SKM-1 treated with dmso at 0.1 percent for 144 hours (cell line): ENCODE data around the gene ANAPC2.

Experiments
- DNase-seq: peaks from one replicate; lab custom pipeline; 2025; ENCODE audit not compliant: unreplicated experiment; lab: John Stamatoyannopoulos, UW

The ANAPC2 gene

DNA sequence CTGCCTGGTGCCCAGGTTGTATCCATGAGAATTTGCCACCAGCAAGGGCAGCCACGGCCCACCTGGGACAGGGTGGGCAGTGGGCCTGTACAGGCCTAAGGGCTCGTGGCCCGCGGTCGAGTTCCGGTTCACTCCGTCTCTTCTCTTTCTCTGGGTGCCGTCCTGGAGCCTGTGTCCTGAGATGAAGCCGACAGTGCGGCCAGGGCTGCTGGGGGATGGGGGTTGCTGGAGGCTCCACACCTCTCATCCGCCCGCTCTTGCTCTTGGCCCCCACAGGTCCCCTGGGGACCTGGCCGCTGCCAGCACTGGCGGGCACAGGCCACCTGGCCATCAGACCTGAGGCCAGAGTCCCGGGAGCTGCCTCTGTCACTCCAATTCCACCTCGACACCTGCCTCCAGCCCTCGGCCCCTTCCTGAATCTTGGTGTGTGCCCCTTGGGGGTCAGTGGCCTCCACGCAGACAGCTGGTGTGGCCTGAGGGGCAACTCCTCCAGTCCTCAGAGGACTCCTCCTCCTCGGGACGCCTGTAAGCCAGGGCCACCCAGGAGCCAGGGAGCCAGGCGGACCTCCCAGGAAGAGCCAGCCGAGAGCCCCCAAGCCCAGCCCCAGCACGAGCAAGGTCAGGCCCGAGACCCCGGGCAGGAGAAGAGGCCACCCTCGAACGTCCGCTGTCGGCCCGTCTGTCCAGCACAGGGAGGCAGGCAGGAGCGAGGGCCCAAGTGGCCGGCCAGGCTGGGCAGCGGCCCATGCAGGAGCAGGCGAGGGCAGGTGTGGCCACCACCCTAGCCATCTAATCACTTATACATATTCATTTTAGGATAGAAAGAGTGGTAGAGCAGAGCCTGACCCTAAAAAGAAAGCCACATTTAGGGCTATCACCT is 23.8 kb downstream of the ANAPC2 start:
- no peak for DNase-seq

GRCh38 chr9:137163805-137164204 is 24.6 kb downstream of the ANAPC2 start:
- DNase-seq = no peak

GRCh38 chr9:137163365-137163715 is 25.0 kb downstream of the ANAPC2 start:
- DNase-seq = no peak

- no peak for DNase-seq
Observed at GRCh38 chr9:137162505-137163364, 25.6 kb downstream of the ANAPC2 start.

DNA sequence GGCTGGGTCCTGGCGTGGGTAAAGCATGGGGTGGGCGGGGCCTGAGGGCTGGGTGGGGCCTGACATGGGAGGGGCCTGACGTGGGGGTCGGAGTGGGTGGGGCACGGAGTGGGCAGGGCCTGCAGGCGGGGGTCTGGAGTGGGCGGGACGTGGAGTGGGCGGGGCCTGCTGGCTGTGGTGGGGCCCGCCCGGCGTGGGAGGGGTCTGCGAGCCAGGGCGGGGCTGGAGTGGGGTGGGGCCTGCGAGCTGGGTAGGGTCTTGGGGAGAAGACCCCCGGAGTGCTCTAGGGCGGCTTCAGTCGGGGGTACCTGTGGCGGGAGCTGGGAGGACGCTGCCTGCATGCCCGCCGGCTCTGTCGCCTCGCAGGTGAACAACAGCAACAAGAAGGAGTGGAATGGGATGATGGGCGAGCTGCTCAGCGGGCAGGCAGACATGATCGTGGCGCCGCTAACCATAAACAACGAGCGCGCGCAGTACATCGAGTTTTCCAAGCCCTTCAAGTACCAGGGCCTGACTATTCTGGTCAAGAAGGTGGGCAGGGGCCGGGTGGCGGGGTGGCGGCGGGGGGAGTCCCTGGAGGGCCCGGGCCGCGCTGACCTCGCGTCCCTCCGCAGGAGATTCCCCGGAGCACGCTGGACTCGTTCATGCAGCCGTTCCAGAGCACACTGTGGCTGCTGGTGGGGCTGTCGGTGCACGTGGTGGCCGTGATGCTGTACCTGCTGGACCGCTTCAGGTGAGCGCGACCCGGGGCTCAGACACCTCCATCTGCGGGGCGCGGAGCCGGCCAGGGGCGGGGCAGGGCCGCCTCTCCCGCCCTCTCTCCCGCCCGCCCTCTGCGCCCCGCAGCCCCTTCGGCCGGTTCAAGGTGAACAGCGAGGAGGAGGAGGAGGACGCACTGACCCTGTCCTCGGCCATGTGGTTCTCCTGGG is 26.5 kb downstream of the ANAPC2 start:
- no peak for DNase-seq

DNA sequence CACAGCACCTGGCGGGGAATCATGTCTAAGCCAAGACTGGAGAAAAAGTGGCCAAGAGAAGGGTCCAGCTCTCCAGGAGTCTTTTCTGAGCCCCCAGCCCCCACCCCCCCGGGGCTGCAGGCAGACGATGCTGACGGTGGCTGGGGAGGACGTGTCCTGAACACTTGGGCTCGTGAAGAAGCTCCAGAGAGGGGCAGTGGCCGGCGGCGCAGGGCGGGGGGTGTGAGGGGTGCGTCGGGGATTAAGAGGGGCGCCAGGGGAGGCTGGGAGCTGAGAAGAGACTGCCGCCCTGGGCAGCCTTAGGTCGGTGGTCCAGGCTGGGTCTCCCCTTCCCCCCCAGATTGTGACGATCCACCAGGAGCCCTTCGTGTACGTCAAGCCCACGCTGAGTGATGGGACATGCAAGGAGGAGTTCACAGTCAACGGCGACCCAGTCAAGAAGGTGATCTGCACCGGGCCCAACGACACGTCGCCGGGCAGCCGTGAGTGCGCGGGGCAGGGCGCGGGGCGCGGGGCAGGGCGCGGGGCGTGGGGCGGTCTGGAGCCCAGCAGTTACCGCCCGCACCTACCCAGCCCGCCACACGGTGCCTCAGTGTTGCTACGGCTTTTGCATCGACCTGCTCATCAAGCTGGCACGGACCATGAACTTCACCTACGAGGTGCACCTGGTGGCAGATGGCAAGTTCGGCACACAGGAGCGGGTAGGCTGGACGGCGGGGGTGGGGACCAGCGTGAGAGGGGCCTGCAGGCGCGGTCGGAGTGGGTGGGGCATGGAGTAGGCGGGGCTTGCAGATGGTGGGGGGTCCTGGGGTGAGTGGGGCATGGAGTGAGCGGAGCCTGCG is 27.4 kb downstream of the ANAPC2 start:
- no peak for DNase-seq

GRCh38 chr9:137160054-137160425 is 28.3 kb downstream of the ANAPC2 start:
- no peak for DNase-seq

- no peak for DNase-seq
Observed at GRCh38 chr9:137159105-137160053, 29.0 kb downstream of the ANAPC2 start.

DNA sequence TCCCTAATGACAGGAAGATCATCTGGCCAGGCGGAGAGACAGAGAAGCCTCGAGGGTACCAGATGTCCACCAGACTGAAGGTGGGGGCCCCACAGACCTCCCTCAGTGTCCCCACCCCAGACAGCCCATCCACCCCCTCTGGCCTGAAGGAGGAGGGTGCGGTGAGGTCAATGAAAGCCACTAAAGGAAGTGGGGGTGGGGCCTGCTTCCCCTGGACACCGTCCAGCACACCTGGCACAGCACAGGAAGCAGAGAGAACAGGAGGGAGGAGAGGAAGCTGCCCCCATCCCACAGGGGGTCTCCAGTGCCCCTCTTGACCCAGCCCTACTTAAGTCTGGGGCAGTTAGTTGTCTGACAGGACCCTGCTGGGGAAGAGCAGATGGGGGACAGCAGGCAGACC is 29.7 kb downstream of the ANAPC2 start:
- DNase-seq = no peak

DNA sequence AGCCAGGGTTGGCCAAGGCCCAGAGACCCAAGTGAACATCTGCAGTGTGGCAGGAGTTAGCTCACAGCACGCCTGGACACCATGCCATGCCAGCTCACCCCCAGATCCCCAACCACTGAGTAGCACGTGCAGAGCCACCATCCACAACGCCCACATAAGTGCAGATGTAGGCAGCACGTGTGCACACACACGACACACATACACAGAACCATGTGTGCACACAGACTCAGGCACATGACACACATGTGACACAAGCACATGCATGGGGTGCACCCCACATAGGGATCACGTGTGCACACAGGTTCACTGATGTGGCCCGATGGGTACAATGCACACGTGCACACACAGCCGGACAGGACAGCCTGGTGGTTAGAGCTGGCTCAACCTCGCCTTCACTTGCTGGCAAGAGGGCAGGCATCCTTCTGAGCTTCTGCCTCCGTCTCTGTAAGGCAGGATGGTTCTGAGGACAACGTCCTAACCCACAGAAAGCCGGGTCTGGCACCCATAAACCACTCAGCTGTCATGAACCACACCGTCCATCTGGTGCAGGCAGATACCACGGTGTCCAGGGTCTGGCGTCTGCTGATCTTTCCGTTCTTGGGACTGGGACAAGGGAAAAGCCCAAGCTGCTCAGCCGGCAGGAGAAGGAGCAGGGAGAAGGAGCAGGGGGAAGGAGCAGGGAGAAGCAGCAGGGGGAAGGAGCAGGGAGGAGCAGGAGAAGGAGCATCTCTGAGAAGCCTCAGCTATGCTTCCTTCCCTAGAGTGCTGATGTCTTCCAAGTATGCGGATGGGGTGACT is 30.5 kb downstream of the ANAPC2 start:
- no peak for DNase-seq

DNA sequence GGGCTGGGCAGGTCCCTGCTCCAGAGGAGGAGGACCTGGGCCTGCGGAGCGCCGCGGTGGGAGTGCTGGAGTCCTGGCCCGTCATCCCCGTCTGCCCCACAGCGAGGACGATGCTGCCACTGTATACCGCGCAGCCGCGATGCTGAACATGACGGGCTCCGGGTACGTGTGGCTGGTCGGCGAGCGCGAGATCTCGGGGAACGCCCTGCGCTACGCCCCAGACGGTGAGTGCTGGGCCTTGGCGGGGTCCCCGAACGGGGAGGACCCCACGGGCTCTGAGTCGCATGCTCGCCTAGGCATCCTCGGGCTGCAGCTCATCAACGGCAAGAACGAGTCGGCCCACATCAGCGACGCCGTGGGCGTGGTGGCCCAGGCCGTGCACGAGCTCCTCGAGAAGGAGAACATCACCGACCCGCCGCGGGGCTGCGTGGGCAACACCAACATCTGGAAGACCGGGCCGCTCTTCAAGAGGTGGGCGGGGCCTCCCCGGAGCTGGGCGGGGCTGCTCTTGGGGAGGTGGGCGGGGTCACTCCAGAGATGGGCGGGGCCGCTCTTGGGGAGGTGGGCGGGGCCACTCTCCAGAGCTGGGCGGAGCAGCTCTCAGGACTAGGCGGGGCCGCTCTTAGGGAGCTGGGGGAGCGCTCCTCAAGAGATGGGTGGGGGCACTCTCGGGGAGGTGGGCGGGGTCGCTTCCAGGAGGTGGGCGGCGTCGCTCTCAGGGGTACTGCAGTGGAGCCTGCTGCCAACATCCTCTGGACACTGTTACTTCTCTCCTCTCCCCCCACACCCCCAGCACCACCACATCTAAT is 31.6 kb downstream of the ANAPC2 start:
- DNase-seq = no peak

DNA sequence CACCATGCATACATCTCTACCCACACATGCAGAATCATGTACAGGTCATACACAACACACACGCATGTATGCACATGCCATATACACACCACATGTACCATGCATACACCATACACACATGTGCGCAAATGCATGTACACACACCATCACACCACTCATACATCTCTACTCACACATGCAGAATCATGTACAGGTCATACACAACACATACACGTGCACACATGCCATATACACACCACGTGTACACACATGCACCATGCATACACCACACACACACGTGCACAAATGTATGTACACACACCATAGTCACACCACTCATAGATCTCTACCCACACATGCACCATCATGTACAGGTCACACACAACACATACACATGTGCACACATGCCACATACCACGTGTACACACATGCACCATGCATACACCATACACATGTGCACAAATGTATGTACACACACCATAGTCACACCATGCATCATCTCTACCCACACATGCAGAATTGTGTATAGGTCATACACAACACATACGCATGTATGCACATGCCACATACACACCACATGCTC is 35.4 kb downstream of the ANAPC2 start:
- DNase-seq = no peak

DNA sequence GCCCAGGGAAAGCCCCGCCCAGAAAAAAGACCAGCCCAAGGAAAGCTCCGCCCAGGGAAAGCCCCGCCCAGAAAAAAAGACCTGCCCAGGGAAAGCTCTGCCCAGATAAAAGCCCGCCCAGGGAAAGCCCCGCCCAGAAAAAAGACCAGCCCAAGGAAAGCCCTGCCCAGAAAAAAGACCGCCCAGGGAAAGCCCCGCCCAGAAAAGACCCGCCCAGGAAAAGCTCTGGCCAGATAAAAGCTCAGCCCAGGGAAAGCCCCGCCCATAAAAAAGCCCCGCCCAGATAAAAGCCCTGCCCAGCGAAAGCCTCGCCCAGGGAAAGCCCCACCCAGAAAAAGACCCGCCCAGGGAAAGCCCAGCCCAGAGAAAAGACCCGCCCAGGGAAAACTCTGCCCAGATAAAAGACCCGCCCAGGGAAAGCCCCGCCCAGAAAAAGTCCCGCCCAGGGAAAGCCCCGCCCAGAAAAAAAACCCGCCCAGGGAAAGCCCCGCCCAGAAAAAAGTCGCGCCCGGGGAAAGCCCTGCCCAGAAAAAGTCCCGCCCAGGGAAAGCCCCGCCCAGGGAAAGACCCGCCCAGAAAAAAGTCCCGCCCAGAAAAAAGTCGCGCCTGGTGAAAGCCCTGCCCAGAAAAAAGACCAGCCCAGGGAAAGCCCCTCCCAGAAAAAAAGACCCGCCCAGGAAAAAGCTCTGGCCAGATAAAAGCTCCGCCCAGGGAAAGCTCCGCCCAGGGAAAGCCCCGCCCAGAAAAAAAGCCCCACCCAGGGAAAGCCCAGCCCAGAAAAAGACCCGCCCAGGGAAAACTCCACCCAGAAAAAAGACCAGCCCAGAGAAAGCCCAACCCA is 37.5 kb downstream of the ANAPC2 start:
- peak; percentile 92 for DNase-seq

DNA sequence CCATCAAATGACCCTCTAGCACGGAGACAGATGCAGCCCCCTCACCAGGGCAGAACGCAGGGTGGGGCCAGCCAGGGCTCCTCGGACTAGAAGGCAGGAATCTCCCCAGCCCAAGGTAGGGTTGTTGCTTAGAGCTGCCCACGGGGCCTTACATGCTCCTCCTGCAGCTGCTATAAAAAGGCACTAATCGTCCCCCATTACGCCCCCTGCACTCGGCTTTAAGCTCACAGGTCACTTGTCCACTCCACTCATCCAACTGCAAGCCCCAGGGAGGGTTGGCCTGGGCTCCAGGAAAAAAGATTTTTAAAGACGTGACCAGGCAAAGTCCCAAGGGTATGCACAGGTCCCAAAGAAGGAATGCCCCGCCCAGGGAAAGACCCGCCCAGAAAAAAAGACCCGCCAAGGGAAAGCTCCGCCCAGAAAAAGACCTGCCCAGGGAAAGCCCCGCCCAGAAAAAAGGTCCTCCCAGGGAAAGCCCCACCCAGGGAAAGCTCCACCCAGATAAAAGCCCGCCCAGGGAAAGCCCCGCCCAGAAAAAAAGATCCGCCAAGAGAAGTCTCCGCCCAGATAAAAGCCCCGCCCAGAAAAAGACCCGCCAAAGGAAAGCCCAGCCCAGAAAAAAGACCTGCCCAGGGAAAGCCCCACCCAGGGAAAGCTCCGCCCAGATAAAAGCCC is 38.3 kb downstream of the ANAPC2 start:
- peak; percentile 92 for DNase-seq

DNA sequence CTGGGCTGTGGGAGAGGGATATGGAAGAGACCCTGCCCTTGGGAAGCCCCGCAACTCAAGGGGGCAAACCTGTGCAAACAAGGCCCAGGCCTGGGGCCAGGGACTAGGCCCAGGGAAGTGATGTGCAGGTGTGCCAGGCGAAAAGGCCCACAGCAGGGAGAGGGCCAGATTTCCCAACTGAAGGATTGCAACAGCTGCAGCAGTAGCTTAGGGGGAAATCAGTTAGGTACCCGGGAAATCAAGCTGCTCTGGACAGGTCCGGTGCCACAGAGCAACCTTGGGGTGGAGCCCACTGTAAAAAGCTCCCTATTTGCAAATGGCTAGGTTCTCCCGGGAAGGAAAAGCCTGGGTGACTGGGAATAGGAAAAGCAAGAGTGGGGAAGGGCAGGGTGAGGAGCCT is 39.0 kb downstream of the ANAPC2 start:
- no peak for DNase-seq

GRCh38 chr9:137148661-137149060 is 39.7 kb downstream of the ANAPC2 start:
- no peak for DNase-seq
